GM18873 (cell line): ENCODE results near the gene EPAS1.

Source experiments
- ATAC-seq: cut with Tn5 transposase; IDR thresholded peaks from one replicate; pipeline ENCODE4 v1.9.1; 2021; ENCODE audit warnings: mild to moderate bottlenecking, moderate library complexity, moderate number of reproducible peaks; ENCODE audit not compliant: unreplicated experiment, low FRiP score

Gene EPAS1

DNA sequence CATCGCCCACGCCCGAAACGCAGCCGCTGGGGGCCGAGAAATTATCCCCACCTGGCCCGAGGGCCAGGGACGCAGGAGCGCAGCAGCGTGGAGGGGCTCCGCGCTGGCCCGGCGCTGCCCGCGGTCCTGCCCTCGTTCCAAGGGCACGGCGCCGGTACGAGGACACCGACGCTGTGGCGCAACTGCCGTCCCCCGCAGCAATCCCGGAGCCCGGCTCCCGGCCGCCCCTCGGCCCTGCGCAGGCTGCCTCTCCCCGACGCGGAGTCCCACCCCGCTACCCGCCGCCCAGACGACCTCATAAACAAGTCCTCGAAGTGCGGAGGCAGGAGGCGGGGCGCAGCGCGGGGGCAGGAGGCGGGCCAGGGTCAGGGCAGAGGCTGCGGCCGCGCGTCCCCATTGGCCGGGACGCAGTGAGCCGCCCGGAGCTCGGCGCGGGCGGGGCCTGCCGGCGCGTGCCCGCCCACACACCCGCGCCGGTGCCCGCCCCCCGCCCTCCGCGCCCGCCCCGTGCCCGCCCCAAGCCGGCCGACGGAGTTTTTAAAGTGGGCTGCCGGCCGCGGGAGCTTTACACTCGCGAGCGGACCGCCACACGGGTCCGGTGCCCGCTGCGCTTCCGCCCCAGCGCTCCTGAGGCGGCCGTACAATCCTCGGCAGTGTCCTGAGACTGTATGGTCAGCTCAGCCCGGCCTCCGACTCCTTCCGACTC, at the start of gene EPAS1:
EPAS1 (plus strand) TSS at position 568 of the 706 bp plus-strand sequence. CDS start 505 bp downstream, outside the sequence.
- peak; percentile 57 for ATAC-seq

DNA sequence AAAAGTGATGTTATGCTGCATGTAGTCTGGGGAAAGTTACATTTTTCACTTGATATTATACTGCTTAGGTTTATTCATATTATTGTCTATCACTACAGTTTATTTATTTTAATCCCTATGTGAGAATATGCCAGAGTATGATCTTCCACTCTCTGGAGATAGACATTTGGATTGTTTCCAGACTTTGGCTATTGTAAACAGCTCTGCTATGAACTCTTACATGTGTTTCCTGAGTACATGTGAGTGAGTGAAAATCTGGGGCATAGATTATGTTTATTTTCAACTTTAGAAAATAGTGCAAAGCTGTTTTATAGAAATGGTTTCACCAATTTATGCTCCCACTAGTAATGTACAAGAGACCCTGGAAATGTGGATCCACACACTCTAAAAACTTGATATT, 49.0 kb upstream of the EPAS1 start:
- ATAC-seq: no peak

DNA sequence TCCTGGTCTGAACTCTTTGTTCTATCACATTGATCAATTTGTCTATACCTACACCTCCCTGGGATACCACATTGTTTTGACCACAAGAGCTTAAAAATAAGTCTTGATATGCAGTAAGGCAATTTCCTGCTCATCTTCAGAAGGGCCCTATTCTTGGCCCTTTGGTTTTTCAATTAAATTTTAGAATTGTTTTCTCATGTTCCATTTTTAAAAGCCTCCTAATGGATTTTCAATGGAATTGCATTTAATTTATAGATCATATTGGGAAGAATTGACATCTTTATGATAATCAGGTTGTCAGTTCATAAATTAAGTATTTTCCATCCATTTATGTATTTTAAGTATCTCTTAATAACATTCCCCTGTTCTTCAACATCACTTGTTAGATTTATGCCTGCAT, 47.6 kb upstream of the EPAS1 start:
- no peak for ATAC-seq

DNA sequence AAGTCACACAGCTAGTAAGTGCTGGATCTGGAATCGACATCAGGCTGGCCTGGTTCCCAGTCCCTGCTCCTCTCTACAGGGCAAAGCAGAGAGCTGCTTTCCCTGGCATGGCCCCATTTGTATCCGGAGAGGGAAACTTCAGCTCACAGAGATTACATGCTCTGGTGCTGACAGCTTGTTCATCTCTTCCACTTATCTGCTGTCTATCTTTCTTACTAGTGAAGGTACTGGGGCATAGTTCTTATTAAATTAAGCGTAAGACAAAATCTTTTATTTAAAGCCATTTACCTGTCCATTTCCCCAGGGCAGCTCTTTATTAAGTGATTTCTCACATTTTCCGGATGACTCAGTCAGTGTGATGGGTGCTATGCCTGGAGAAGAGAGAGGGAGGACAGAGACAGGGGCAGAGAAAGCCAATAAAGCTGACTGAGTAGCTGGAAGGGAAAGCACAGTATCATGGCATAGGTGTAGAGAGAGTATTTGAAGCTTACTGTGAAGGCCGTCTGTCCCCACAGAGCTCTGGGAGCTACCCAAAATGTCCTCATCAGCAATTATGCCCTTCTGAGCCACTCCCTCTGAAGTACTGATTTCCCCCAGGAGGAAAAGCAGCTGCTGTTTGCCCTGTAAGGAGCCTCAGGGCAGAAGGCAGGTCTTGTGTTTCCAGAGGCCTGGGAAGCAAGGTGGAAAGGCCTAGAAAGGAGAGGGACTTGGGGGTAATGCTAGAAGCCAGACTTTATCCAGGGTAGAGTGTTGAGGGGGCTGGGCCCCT, 44.1 kb upstream of the EPAS1 start:
- no peak for ATAC-seq

- ATAC-seq: no peak
Measured at GRCh38 chr2:46254474-46254873, 42.7 kb upstream of the EPAS1 start.

- ATAC-seq: no peak
Measured at GRCh38 chr2:46256563-46257142, 40.6 kb upstream of the EPAS1 start.

DNA sequence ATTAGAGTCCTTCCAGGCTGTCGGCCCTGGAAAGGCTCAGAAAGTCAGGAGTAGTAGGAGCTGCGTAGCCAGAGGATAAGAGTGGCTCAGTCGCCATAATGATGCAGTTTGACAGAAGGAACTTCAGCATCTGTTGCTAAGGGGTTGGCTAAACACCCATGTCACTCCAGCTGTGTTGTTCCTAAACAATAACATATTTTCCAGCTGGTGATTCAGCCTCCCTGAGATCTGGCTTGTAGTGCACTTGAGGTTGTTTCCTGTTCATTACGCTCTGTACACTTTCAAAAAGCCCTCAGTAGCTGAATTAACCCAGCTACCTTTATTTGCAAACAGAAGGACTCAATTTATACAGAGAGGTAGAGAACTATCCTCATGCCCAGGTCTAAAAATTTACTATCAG, 39.7 kb upstream of the EPAS1 start:
- no peak for ATAC-seq

DNA sequence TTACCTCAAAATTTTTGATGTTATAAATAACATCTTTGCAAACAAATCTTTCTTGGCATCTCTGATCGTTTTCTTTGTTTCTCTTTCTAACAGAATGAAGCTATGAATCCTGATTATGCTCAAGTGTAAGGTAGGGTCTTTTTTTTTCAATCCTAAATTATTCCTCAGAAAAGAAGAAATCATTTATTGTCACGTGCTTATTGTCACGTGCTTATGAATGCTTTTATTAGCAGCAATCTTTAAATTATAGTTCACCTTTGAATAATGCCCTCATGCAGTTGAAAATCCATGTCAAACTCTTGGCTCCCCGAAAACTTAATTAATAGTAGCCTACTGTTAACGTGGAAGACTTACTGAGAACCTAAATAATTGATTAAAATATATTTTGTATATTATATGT, 39.2 kb upstream of the EPAS1 start:
- no peak for ATAC-seq

DNA sequence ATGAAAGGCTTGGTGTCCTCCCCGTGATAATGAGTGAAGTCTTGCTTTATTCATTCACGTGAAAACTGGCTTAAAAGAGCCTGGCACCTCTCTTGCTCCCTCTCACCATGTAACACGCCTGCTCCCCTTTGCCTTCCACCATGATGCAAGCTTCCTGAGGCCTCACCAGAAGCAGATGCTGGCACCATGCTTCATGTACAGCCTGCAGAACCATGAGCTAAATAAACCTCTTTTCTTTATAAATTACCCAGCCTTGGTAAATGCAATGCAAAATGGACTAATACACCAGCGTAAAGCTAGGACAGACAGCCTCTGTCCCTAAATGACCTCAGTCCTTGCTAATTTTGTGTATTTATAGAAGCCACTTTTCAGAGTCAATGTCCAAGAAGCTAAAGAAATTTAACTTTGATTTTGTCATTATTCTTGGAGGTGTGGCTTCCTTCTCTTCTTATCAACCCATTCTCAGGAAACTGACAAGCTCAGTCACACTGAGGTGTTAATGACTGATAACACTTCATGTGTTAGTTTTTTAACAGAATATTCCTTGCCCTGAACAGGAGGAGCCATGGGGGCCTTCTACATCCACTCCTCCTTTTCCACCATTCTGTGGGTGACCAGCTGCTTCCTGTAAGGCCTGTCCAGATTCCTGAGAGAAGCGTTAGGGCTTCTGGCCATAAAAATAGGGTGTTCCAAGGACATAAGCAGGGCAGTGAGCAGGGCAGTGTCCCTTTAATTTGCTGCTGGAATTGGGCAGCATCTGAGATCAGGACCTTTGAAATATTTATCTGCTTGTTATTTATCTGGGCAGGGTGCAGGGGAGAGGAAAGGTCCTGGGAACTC, 38.0 kb upstream of the EPAS1 start:
- no peak for ATAC-seq

GRCh38 chr2:46259777-46260168, 37.4 kb upstream of the EPAS1 start:
- no peak for ATAC-seq

DNA sequence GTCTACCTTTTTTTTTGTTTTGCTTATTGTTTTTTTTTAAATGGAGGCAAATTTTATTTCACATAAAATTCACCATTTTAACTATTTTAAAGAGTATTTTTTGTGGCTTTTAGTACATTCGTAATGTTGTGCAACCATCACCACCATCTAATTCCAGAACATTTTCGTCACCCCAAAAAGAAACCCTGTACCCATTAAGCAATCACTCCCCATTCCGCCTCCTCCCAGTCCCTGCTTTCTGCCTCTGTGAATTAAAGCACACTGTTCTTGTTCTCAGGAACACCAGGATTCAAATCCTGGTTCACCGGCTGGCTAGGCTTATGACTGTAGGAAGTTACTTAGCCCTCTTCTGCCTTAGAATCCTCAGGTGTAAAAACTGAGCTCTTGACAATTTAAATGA, 36.9 kb upstream of the EPAS1 start:
- ATAC-seq: no peak

DNA sequence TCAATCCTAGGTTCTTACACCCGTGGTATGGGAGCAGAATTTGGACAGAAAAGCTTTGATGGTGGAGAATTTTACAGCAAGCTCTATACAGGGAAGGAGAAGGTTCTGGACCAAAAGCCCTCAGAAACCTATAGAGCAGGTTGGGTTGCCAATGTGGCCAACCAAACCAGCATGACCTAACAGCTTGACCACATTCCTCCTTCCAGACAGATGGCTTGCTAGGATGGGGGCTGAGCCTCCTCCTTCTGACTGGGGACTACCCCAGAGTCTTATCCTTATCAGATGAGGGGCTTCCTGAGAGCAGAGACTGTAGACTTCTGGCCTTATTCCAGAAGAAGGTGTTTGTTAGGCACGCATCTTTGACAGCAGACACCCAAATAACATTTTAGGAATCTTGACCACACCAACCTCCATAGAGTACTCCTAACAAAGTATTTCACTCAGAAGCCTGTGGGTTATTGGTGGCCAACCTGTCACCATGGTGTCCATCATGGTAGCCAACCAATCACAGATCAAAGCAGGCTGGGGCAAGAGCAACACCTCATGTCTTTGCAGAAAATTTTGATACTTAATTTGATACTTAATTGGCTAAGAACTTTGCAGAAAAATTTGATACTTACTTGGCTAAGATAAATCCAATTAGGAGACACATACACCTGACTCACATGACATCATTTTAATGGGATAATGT, 34.8 kb upstream of the EPAS1 start:
- no peak for ATAC-seq

GRCh38 chr2:46263347-46263746, 33.9 kb upstream of the EPAS1 start:
- ATAC-seq: no peak

DNA sequence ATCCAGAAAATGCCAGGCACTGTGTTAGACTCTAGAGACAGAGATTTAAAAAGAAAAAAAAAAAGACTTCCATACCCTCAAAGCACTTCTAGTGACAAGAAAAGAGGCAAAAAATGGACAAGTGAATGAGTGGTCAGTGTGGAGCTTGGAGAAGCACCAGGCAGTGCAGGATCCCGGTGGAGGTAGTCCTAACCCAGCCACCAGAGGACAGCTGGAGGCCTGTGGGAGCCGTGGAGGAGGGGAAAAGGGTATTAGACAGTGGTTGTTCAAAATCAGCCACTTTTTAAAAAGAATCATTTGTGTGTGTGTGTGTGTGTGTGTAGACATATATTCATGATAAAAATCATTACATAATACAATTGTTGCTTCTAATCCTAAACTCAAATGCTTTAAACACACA, 32.8 kb upstream of the EPAS1 start:
- no peak for ATAC-seq

- ATAC-seq: no peak
Measured at GRCh38 chr2:46266134-46266533, 31.1 kb upstream of the EPAS1 start.

DNA sequence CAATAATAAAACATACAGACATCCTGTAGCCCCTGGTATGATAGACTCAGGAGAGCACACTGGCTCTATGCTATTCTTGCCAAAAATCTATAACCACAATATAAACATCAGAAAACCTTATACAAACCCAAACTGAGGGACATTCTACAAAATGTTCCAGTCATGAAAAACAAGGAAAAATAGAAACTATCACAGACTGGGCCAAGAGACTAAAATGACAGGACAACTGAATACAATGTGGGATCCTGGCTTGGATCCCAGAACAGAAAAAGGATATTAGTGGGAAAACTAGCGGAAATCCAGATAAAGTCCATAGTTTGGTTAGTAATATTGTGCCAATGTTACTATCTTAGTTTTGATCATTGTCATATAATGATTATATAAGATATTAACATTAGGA, 29.6 kb upstream of the EPAS1 start:
- ATAC-seq: no peak

GRCh38 chr2:46268196-46268595, 29.0 kb upstream of the EPAS1 start:
- ATAC-seq: no peak

DNA sequence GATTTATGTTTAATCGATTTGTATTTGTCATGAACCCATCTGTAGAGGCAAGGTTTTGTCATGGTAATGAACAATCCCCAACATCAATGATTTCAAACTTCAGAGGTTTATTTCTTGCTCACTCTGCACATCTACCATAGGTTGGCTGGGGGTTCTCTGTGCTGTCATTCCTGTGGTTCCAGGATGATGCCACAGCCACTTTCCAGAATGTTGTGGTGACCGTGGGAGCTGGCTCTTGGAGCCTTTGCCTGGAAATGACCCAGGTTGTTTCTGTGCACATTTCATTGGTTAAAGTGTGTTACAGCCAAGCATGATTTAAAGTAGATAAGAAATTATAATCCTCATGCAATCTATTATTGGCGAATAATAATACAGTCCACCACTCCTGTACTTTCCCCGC, 28.2 kb upstream of the EPAS1 start:
- ATAC-seq: no peak

GRCh38 chr2:46269544-46270273, 27.5 kb upstream of the EPAS1 start:
- no peak for ATAC-seq

DNA sequence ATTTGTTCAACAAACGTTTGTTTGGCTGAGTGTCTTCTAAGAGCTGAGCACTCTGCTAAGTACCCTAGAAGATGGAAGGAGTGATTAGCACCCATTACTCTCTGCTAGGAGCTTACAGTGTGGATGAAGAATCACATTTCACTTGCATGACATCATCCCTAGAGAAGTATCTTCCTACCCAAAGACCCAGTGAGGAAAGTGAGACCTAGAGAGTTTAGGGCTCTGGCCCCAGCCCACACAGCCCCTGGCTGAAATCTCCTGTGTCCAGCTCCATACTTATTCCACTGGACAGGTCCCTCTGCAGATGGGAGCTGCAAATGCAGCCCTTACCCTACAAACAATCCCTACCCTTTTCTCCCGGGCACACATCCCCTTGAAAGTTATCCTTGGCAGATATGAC, 26.8 kb upstream of the EPAS1 start:
- no peak for ATAC-seq
